ENCODE measurements around the gene FAM32A.
"Not testable (repeated sequence)": the region's sequence is repeated elsewhere in the genome, so short reads cannot be mapped to it uniquely, and the experiment has no call there.

The FAM32A gene

GRCh38 chr19:16175954-16176353 is 9.3 kb upstream of the FAM32A start:
- no peak for DNase-seq (ENCODE audit: low read depth)
- no peak overlapping the region for H3K4me3 ChIP-seq (ENCODE audit: control insufficient read depth, low read depth, low read length)
- no peak for TF ChIP-seq CTCF (conservative IDR thresholded peaks at IDR 0.05; ENCODE audit: control insufficient read depth, insufficient read depth, low read depth, low read length)

DNA sequence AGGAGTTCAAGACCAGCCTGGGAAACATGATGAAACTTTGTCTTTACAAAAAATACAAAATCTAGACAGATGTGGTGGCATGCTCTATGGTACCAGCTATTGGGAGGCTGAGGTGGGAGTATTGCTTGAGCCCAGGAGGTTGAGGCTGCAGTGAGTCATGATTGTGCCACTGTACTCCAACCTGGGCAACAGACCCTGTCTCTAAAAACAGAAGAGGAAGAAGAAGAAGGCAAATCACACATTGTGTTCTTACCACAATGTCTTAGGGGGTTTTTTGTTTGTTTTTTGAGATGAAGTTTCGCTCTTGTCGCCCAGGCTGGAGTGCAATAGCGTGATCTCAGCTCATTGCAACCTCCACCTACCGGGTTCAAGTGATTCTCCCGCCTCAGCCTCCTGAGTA is 6.3 kb upstream of the FAM32A start:
- H3K4me3 ChIP-seq (ENCODE audit: control insufficient read depth, low read depth, low read length); DNase-seq (ENCODE audit: low read depth): not testable (repeated sequence)

DNA sequence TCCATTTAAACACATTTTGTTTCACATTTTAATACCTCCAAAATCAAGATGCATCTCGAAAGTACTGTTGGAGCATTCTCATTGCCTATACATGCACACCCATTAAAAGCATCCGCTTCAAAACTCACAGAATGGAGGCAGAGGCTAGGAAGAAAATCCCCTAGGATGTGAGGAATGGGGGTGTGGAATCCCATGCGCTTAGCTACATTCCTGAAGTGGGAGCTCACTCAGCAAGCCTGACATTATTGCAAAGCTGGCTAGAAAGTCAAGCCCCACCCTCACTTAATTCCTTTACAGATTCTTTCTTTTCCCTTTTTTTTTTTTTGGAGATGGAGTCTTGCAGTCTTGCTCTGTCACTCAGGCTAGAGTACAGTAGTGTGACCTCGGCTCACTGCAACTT is 4.6 kb upstream of the FAM32A start:
- H3K4me3 ChIP-seq (ENCODE audit: control insufficient read depth, low read depth, low read length) = no peak overlapping the region
- no peak for TF ChIP-seq CTCF (conservative IDR thresholded peaks at IDR 0.05; ENCODE audit: control insufficient read depth, insufficient read depth, low read depth, low read length)
- peak; percentile 77 for DNase-seq (ENCODE audit: low read depth)

DNA sequence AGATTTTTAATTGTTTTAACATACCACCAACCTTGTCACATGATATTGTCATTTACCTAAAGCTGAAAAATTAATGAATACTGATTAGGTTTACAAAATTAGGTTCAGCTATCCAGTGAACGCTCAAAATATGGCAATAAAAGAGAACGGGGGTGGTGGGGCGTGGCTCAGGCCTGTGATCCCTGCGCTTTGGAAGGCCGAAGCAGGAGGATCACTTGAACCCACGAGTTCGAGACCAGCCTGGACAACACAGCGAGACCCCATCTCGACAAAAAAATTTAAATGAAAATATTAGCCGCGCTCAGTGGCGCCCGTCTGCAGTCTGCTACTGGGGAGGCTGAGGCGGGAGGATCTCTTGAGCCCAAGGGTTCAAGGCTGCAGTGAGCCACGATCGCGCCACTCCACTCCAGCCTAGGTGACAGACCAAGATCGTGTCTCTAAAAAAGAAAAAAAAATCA is 516 bp upstream of the FAM32A start:
- peak overlapping the region; percentile 97 for H3K4me3 ChIP-seq (ENCODE audit: control insufficient read depth, low read depth, low read length)
- DNase-seq (ENCODE audit: low read depth) = no peak
- no peak for TF ChIP-seq CTCF (conservative IDR thresholded peaks at IDR 0.05; ENCODE audit: control insufficient read depth, insufficient read depth, low read depth, low read length)

DNA sequence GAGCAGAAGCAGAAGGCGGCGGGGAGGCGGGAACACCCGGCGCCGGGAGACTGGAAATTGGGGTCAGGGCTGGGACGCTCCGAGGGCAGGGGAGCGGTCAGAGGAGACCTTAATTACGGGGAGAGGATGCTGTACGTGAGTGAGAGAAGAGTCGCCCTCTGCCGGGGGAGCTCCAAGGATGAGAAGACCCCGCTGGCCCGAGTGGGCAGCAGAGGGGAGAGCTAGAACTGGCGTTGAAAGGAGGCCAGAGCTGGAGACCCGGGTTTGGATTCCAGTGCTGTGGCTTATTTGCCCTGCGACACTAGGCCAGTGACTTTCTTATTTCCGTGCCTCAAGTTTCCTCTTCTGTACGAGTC is 536 bp downstream of the FAM32A start:
- peak; percentile 39 for TF ChIP-seq CTCF (conservative IDR thresholded peaks at IDR 0.05; ENCODE audit: control insufficient read depth, insufficient read depth, low read depth, low read length)
- peak; percentile 35 for DNase-seq (ENCODE audit: low read depth)
- H3K4me3 ChIP-seq (ENCODE audit: control insufficient read depth, low read depth, low read length) = peak overlapping the region; percentile 97

GRCh38 chr19:16188521-16188920 is 3.3 kb downstream of the FAM32A start:
- no peak overlapping the region for H3K4me3 ChIP-seq (ENCODE audit: control insufficient read depth, low read depth, low read length)
- DNase-seq (ENCODE audit: low read depth) = no peak
- no peak for TF ChIP-seq CTCF (conservative IDR thresholded peaks at IDR 0.05; ENCODE audit: control insufficient read depth, insufficient read depth, low read depth, low read length)

- H3K4me3 ChIP-seq (ENCODE audit: control insufficient read depth, low read depth, low read length) = no peak overlapping the region
- no peak for TF ChIP-seq CTCF (conservative IDR thresholded peaks at IDR 0.05; ENCODE audit: control insufficient read depth, insufficient read depth, low read depth, low read length)
- DNase-seq (ENCODE audit: low read depth) = no peak
These were observed 5.0 kb downstream of the FAM32A start for GRCh38 chr19:16190198-16190597.
